ENCODE measurements around the gene CLN3.
"Not testable (repeated sequence)": the region's sequence is repeated elsewhere in the genome, so short reads cannot be mapped to it uniquely, and the experiment has no call there.

The CLN3 gene

GRCh38 chr16:28513484-28514181, 21.8 kb upstream of the CLN3 start:
- no peak for DNase-seq

- no peak for DNase-seq
Observed at GRCh38 chr16:28511801-28512789, 20.2 kb upstream of the CLN3 start.

GRCh38 chr16:28511031-28511430, 19.2 kb upstream of the CLN3 start:
- no peak for DNase-seq

GRCh38 chr16:28505489-28506137, 13.7 kb upstream of the CLN3 start:
- DNase-seq, result no peak

- no peak for DNase-seq
Observed at GRCh38 chr16:28504707-28505404, 13.0 kb upstream of the CLN3 start.

- no peak for DNase-seq
Observed at GRCh38 chr16:28503470-28504259, 11.8 kb upstream of the CLN3 start.

- no peak for DNase-seq
Observed at GRCh38 chr16:28502290-28502689, 10.4 kb upstream of the CLN3 start.

GRCh38 chr16:28501258-28502232, 9.7 kb upstream of the CLN3 start:
- DNase-seq, result no peak

- DNase-seq, result not testable (repeated sequence)
Observed at GRCh38 chr16:28500476-28501180, 8.8 kb upstream of the CLN3 start.

- DNase-seq, result no peak
Observed at GRCh38 chr16:28499854-28500253, 8.0 kb upstream of the CLN3 start.

GRCh38 chr16:28498666-28499381, 7.0 kb upstream of the CLN3 start:
- DNase-seq, result no peak

- no peak for DNase-seq
Observed at GRCh38 chr16:28497861-28498599, 6.2 kb upstream of the CLN3 start.

- DNase-seq, result no peak
Observed at GRCh38 chr16:28497386-28497785, 5.5 kb upstream of the CLN3 start.

- no peak for DNase-seq
Observed at GRCh38 chr16:28496844-28497243, 5.0 kb upstream of the CLN3 start.

GRCh38 chr16:28495795-28496749, 4.2 kb upstream of the CLN3 start:
- no peak for DNase-seq

GRCh38 chr16:28495098-28495793, 3.4 kb upstream of the CLN3 start:
- peak; percentile 26 for DNase-seq
